ENCODE measurements around the gene MRGPRD. TPM values are rescaled to one million over a fixed set of nuclear protein-coding genes. Genes with fewer than 3 reads are reported as not detected.

Gene MRGPRD
- total and polyA plus RNA-seq, 10 of the 15 experiments (the other 5 are each of a cell fraction or from before 2014, with no cell fraction given), result not detected

DNA sequence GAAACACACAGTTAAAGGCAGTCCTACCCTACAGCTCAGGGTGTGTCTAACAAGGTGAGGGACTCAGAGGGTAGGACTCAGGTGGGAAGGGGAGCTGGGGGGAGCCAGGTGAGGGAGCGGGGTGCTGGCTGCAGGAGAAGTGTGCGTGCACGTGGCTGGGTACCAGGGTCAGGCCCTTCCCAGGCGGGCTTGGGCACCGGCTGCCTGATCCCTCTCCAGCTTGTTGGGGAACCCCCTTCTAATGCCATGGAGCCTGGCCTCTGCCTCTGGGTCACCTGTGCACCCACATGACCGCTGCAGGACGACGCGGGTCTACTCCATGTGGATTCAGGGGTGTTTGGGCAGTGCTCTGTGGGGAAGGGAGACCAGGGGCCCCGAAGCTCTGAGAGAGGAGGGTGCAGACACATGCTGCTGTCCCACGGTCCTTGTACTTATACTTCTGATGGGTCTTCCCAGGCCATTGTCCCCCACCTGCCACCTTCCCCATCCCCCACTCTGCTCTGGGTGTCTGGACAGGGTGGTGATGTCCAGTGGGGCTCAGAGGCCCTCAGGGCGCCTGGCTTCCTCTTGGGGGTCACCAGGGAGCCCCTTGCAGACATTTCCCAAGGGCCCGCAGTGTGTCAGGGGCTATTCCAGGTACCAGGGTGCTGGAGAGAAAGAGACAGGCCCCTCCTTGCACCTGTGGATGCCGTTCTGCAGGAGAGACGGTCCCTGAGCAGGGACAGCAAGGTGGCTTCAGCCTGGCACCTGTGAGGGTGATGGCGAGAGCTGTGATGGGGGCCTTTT, 10.4 kb upstream of the MRGPRD start:
- TF ChIP-seq ESRRA (IDR thresholded peaks at IDR 0.05; ENCODE audit: low read length) (no peak), TARDBP (IDR thresholded peaks at IDR 0.05; ENCODE audit: borderline replicate concordance) (no peak), CEBPZ (IDR thresholded peaks at IDR 0.05; ENCODE audit: low read depth, low read length) (no peak), BACH1 (IDR thresholded peaks at IDR 0.05; ENCODE audit: borderline replicate concordance) (no peak), MLLT1 (IDR thresholded peaks at IDR 0.05) (no peak), SP1 (IDR thresholded peaks at IDR 0.05; ENCODE audit: low read depth, low read length) (no peak), NR2C2 (IDR thresholded peaks at IDR 0.05; ENCODE audit: borderline replicate concordance, control insufficient read depth, insufficient read length, low read depth) (no peak)
- Histone ChIP-seq H3K4me1 (ENCODE audit: control insufficient read depth, insufficient read depth, low read length) (no peaks in the 10 kb centered on the region), H3K4me3 (no peak overlapping the region), H3K79me2 (ENCODE audit: control insufficient read depth, insufficient read depth, low read length) (no peaks in the 10 kb centered on the region), H3K36me3 (ENCODE audit: control insufficient read depth in 2 of 2, insufficient read depth in 2 of 2, low read length in 1 of 2) (no peaks in the 10 kb centered on the region), H3K9me3 (replicated peaks; ENCODE audit: control insufficient read depth, insufficient read depth, low read length) (no peaks in the 10 kb centered on the region), H3K27ac (ENCODE audit: control insufficient read depth, insufficient read depth) (no peak overlapping the region), H3K4me2 (ENCODE audit: control insufficient read depth, insufficient read depth) (no peak overlapping the region), H3K9ac (ENCODE audit: control insufficient read depth, insufficient read depth, low read length) (no peak overlapping the region), H4K20me1 (ENCODE audit: control insufficient read depth, insufficient read depth) (no peaks in the 10 kb centered on the region), H2AFZ (ENCODE audit: control insufficient read depth, low read depth, low read length) (no peak overlapping the region), H3K27me3 (replicated peaks in 1 of 2; ENCODE audit: control insufficient read depth in 2 of 2, insufficient read depth in 2 of 2, low read length in 1 of 2) (no peaks in the 10 kb centered on the region)
- intact Hi-C loops (cut with micrococcal nuclease; ENCODE audit: unreplicated experiment) (no loop called here), in situ Hi-C loops (cut with MboI) (no loop called here)
- CTCF ChIA-PET, result no interaction called here
- FAIRE-seq (no peak), DNase-seq (ENCODE audit: low read depth, low spot score) (no peak), ATAC-seq (no peak)
- SMC1A ChIA-PET (ENCODE audit: uncharacterized antibody, unreplicated experiment), result interaction anchor here (0.5 kb wide), 1 partner anchor 96 kb away, joined by 3 read pairs; no protein-coding TSS in a partner anchor
- RAD21 ChIA-PET (ENCODE audit: unreplicated experiment), result no interaction called here
- WGBS (ENCODE audit: insufficient coverage, insufficient replicate concordance, low lambda C conversion rate, missing lambda C conversion rate), result 48% methylated on average over 14 of the region's 16 CpGs
- BruUV-seq (replicated peaks), result no TSS peak
- POLR2A ChIA-PET, result no interaction called here

Measured in GM12878 (cell line).